ENCODE data around the gene ARHGAP18. TPM values are rescaled to one million over a fixed set of nuclear protein-coding genes. Genes with fewer than 3 reads are reported as not detected.

ARHGAP18 gene
- polyA plus RNA-seq, 3 donors from 2014 or later: 4.2 to 9.9 (median 6.7) TPM

- Mint-ChIP-seq H3K27ac (no peak overlapping the region), H3K27me3 (ENCODE audit: low read depth in 3 of 3) (no peaks in the 10 kb centered on the region), H3K4me1 (peaks cover 22 to 28% of the 10 kb centered on the region in 2 donors), H3K9me3 (no peaks in the 10 kb centered on the region), H3K36me3 (peaks cover 0 to 4% (median 0%) of the 10 kb centered on the region in 3 donors), H3K4me3 (no peak overlapping the region)
- no peak for DNase-seq
Measured at GRCh38 chr6:129678463-129678862, 31.5 kb downstream of the ARHGAP18 start.

- peaks cover 0 to 4% (median 0%) of the 10 kb centered on the region in 3 donors for H3K36me3 Mint-ChIP-seq
- no peaks in the 10 kb centered on the region for H3K9me3 Mint-ChIP-seq
- H3K4me3 Mint-ChIP-seq: no peak overlapping the region
- H3K27ac Mint-ChIP-seq: peak overlapping the region in 1 of 6 donors; percentile 28
- no peaks in the 10 kb centered on the region for H3K27me3 Mint-ChIP-seq (ENCODE audit: low read depth in 3 of 3)
- peaks cover 24 to 31% of the 10 kb centered on the region in 2 donors for H3K4me1 Mint-ChIP-seq
- DNase-seq: no peak
Measured at GRCh38 chr6:129677620-129678325, 32.2 kb downstream of the ARHGAP18 start.

GRCh38 chr6:129675669-129676472 is 34.1 kb downstream of the ARHGAP18 start:
- Mint-ChIP-seq H3K36me3 (peaks cover 0 to 4% (median 0%) of the 10 kb centered on the region in 3 donors), H3K4me1 (peaks cover 32 to 42% of the 10 kb centered on the region in 2 donors), H3K4me3 (no peak overlapping the region), H3K27ac (peak overlapping the region in 1 of 6 donors; percentile 7), H3K27me3 (ENCODE audit: low read depth in 3 of 3) (peaks cover 0 to 3% (median 0%) of the 10 kb centered on the region in 3 donors), H3K9me3 (no peaks in the 10 kb centered on the region)
- no peak for DNase-seq

DNA sequence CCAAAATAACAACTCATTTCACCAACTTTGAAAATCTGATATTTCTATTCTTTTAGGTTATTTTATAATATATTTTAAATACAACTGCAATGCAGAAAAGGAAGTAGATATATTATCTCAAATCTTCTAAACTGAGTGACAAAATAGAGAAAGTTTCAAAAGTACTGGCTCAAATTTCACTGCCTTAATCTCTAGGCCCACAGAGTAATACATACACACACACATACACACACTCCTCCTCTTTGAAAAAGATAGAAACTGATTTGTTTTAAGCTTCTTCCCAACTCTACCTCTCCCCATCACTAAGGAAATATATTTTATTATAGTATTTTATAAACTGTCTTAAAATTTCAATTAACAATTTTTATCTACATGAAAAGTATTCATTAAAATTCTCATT is 36.2 kb downstream of the ARHGAP18 start:
- peaks cover 0 to 3% (median 0%) of the 10 kb centered on the region in 3 donors for H3K27me3 Mint-ChIP-seq (ENCODE audit: low read depth in 3 of 3)
- peaks cover 0 to 4% (median 0%) of the 10 kb centered on the region in 3 donors for H3K36me3 Mint-ChIP-seq
- H3K9me3 Mint-ChIP-seq: no peaks in the 10 kb centered on the region
- peak overlapping the region in 1 of 5 donors; percentile 44 for H3K4me3 Mint-ChIP-seq
- peaks cover 30 to 44% of the 10 kb centered on the region in 2 donors for H3K4me1 Mint-ChIP-seq
- peak overlapping the region in 3 of 6 donors; percentile 68 to 85 (median 83) for H3K27ac Mint-ChIP-seq
- DNase-seq: no peak

DNA sequence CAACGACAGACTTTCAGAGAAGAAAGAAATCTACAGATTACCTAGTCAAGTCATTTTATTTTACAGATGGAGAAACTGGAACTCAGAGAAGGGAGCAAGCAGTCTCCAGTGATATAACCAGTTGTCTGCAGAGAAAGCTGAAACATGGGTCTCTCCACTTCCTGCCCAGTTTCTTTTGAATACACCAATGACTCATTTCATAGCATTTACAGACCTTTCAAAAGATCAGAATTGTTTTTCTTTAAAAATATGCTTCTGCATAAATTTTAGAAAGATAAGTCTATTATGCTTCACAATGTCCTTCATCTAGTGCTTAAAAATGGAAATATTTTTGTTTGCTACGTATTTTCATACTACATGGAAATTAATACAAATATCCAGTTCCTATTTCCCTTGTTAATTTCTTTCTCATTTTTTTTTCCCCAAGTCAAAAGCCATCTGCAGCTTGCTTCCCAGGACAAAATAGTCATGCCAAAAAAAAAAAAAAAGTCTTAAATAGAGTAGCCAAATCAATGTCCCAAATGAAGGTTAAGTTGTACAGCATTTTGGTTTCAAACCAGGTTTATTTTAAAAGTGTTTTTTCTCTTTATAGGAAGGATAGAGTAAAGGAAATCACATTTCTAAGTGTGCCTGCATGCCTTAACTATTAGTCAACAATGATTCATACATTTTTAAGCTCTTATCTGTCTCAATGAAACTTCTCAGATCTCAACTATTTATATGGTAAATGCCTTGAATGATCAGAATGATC is 36.9 kb downstream of the ARHGAP18 start:
- no peaks in the 10 kb centered on the region for H3K9me3 Mint-ChIP-seq
- peaks cover 0 to 4% (median 0%) of the 10 kb centered on the region in 3 donors for H3K27me3 Mint-ChIP-seq (ENCODE audit: low read depth in 3 of 3)
- H3K4me1 Mint-ChIP-seq: peaks cover 30 to 43% of the 10 kb centered on the region in 2 donors
- DNase-seq: peak; percentile 11 to 30 (median 16)
- H3K27ac Mint-ChIP-seq: peak overlapping the region; percentile 65 to 86 (median 82)
- peak overlapping the region in 4 of 5 donors; percentile 48 to 71 (median 65) for H3K4me3 Mint-ChIP-seq
- H3K36me3 Mint-ChIP-seq: peaks cover 0 to 8% (median 0%) of the 10 kb centered on the region in 3 donors

GRCh38 chr6:129672341-129672682 is 37.7 kb downstream of the ARHGAP18 start:
- no peak for DNase-seq
- peaks cover 25 to 35% of the 10 kb centered on the region in 2 donors for H3K4me1 Mint-ChIP-seq

DNA sequence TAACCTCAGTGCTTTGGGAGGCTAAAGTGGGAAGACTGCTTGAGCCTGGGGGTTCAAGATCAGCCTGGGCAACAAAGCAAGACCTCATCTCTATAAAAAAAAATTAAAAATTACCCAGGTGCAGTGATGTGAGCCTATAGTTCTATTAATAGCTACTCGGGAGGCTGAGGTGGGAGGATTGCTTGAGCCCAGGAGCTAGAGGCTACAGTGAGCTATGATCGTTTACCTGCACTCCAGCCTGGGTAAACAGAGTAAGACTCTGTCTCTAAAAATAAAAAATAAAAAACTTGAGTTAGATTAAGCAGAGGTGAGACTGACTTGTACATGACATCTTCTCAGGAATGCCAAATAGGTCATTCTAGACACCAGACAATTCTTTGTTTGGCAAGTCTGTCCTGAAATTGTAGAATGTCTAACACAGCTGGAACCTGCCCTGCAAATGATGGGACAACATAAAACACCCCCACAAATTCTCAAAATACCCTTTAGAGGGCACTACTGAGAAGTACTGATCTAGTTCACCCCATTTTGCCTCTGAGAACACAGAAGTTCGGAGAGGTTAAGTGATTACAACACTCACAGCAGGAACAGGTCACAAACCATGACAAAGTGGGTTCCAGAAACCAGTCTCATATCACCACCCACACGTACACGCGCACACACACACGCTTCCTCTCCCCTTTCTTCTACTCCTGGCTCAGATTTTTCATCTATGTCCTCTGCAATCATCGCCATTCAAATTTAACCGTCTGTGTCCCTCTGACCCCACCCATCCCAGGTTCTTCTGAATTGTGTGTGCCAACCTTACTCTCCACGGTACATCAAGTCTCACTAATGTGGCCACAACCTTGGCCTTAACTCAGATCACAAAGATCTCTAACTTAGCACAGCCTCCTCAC is 38.3 kb downstream of the ARHGAP18 start:
- Mint-ChIP-seq H3K4me1 (peaks cover 26 to 36% of the 10 kb centered on the region in 2 donors), H3K27me3 (ENCODE audit: low read depth in 3 of 3) (peaks cover 0 to 4% (median 0%) of the 10 kb centered on the region in 3 donors), H3K27ac (peak overlapping the region; percentile 47 to 86 (median 82)), H3K4me3 (peak overlapping the region; percentile 48 to 71 (median 63)), H3K9me3 (no peaks in the 10 kb centered on the region), H3K36me3 (peaks cover 0 to 8% (median 0%) of the 10 kb centered on the region in 3 donors)
- DNase-seq: peak; percentile 39 to 68 (median 54)

More at GRCh38 chr6:129672341-129672682, 37.7 kb downstream of the ARHGAP18 start:
- Mint-ChIP-seq H3K36me3 (peaks cover 0 to 8% (median 0%) of the 10 kb centered on the region in 3 donors), H3K27me3 (ENCODE audit: low read depth in 3 of 3) (peaks cover 0 to 4% (median 0%) of the 10 kb centered on the region in 3 donors), H3K4me3 (peak overlapping the region; percentile 48 to 71 (median 63)), H3K9me3 (no peaks in the 10 kb centered on the region), H3K27ac (peak overlapping the region; percentile 47 to 86 (median 82))

DNA sequence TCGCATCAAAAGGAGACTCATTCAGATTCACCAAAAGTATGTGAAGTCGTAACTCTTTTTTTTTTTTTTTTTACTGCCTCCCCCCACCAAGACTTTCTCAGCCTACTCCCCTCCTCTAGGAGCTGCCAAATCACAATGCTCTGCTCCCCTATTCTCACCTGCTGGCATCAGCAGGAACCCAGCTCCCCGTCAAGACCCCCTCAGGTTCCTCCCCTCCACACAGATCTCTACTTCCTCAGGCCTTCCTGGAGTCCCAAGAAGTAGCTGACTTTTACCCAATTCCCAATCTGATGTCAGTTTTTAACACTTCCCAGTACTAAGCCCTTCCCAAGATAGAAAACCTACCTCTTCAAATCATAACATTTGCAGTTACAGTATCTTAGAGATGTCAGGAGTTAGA is 39.3 kb downstream of the ARHGAP18 start:
- Mint-ChIP-seq H3K27ac (peak overlapping the region in 2 of 6 donors; percentile 12 to 18), H3K27me3 (ENCODE audit: low read depth in 3 of 3) (peaks cover 0 to 4% (median 0%) of the 10 kb centered on the region in 3 donors), H3K36me3 (peaks cover 0 to 8% (median 0%) of the 10 kb centered on the region in 3 donors), H3K9me3 (no peaks in the 10 kb centered on the region), H3K4me3 (no peak overlapping the region), H3K4me1 (peaks cover 31 to 41% of the 10 kb centered on the region in 2 donors)
- DNase-seq: no peak

- H3K36me3 Mint-ChIP-seq: peaks cover 0 to 4% (median 0%) of the 10 kb centered on the region in 3 donors
- DNase-seq: no peak
- H3K27ac Mint-ChIP-seq: no peak overlapping the region
- peaks cover 0 to 4% (median 0%) of the 10 kb centered on the region in 3 donors for H3K27me3 Mint-ChIP-seq (ENCODE audit: low read depth in 3 of 3)
- H3K9me3 Mint-ChIP-seq: no peaks in the 10 kb centered on the region
- no peak overlapping the region for H3K4me3 Mint-ChIP-seq
- peaks cover 29 to 44% of the 10 kb centered on the region in 2 donors for H3K4me1 Mint-ChIP-seq
Measured at GRCh38 chr6:129667621-129668020, 42.4 kb downstream of the ARHGAP18 start.

DNA sequence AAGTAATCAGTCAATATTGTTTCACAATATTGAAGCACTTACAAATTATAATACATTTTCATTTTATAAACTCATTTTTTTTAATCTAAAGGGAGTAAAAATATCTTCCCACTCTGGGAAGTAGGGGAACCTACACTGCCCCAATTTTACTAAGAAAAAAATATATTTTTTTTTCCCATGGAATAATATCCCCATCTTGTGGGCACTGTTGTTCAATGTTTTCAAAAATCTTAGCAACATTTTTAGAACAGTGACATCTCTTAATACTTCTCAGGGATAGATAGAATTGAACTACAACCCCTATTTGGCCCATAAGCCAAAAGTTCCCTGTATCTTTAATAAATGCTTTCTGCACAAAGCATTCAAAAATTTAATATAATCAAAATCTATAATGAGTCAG is 42.9 kb downstream of the ARHGAP18 start:
- Mint-ChIP-seq H3K4me1 (peaks cover 23 to 44% of the 10 kb centered on the region in 2 donors), H3K27ac (no peak overlapping the region), H3K9me3 (no peaks in the 10 kb centered on the region), H3K27me3 (ENCODE audit: low read depth in 3 of 3) (peaks cover 0 to 3% (median 0%) of the 10 kb centered on the region in 3 donors), H3K4me3 (no peak overlapping the region), H3K36me3 (peaks cover 0 to 4% (median 0%) of the 10 kb centered on the region in 3 donors)
- no peak for DNase-seq

DNA sequence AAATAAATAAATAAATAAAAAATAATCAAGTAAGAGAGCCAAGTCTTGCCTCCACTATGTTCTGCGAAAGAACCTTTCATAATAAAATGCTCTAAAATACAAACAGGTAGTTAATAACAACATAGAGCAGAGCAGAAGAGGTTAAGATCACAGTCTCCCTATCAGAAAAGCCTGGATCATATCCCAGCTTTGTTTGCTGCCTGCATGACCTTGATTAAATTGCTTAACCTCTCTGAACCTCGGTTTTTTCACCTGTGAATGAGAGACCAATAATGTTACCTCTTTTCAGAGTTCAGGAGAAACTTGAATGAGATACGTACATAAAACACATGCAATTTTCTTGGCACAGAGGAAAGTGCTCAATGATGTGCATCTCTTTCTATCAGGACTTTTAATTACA is 44.4 kb downstream of the ARHGAP18 start:
- Mint-ChIP-seq H3K4me3 (no peak overlapping the region), H3K4me1 (peaks cover 14 to 32% of the 10 kb centered on the region in 2 donors), H3K36me3 (peaks cover 0 to 8% (median 3%) of the 10 kb centered on the region in 3 donors), H3K9me3 (no peaks in the 10 kb centered on the region), H3K27ac (no peak overlapping the region), H3K27me3 (ENCODE audit: low read depth in 3 of 3) (peaks cover 0 to 1% (median 0%) of the 10 kb centered on the region in 3 donors)
- no peak for DNase-seq

DNA sequence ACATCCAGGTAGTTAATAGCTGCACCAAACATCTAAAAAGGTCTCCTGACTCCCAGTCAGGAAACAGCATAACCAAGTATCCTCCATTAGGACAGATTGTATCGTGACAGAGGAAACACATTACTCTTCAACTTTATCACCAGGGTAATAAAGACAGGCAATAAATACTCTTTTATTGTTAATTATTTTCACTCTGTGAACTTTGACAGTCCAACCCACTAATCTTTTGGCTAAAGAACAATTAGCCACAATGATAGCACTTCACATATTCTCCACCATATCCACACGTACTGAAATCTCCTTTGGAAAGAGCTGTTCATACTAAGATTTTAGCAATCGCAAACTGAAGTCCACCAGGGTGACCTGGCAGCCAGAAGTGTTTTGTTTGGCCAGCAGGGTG is 46.4 kb downstream of the ARHGAP18 start:
- H3K27ac Mint-ChIP-seq: no peak overlapping the region
- no peak overlapping the region for H3K4me3 Mint-ChIP-seq
- H3K4me1 Mint-ChIP-seq: peaks cover 16 to 39% of the 10 kb centered on the region in 2 donors

More for the DNA sequence above, 46.4 kb downstream of the ARHGAP18 start:
- peaks cover 0 to under 1% (median 0%) of the 10 kb centered on the region in 3 donors for H3K27me3 Mint-ChIP-seq (ENCODE audit: low read depth in 3 of 3)
- H3K36me3 Mint-ChIP-seq: peaks cover 0 to 14% (median 5%) of the 10 kb centered on the region in 3 donors
- no peaks in the 10 kb centered on the region for H3K9me3 Mint-ChIP-seq
- DNase-seq: no peak

Data from immature natural killer cell (primary cell).